K562 (cell line): ENCODE results near the gene DAPP1.

ENCODE experiments used
- BRCA1 ChIP-seq, 2 experiments: fragments of 450-650 bp in 1 of 2; sonication (generic) in 1 of 2; formaldehyde crosslinking in 1 of 2; IDR thresholded peaks; 2 replicates each; pipeline versions ENCODE4 v1.5.0 to v1.6.1; 2017 to 2020; ENCODE audit warnings: mild to moderate bottlenecking in 1 of 2, missing genetic modification reagents in 1 of 2
- CBFA2T3 ChIP-seq: fragments of 450-650 bp; IDR thresholded peaks from 2 replicates; pipeline ENCODE4 v1.6.1; 2017
- EP300 ChIP-seq: IDR thresholded peaks from 2 replicates; pipeline ENCODE4 v1.6.1; 2012; ENCODE audit warnings: low read length, improper control_type of control experiment
- HOXB6 ChIP-seq: fragments of 250-450 bp; sonication (Bioruptor Pico); IDR thresholded peaks from 2 replicates; pipeline ENCODE4 v1.5.1; 2022; ENCODE audit warnings: mild to moderate bottlenecking, borderline replicate concordance
- NFYB ChIP-seq: IDR thresholded peaks from 2 replicates; pipeline ENCODE4 v1.6.1; 2011; ENCODE audit warnings: mild to moderate bottlenecking, moderate library complexity; ENCODE audit not compliant: insufficient read length; ENCODE audit errors: extremely low read depth
- RNF2 ChIP-seq: sonication (generic); IDR thresholded peaks from 2 replicates; pipeline ENCODE4 v1.6.1; 2016
- TEAD4 ChIP-seq, 2 experiments: sonication (generic) in 1 of 2; formaldehyde crosslinking in 1 of 2; IDR thresholded peaks; 2 replicates each; pipeline versions ENCODE4 v1.6.1 to v1.8.0; 2012 to 2022; ENCODE audit warnings: borderline replicate concordance in 1 of 2, inconsistent platforms in 1 of 2, low read length in 1 of 2, mild to moderate bottlenecking in 1 of 2, missing genetic modification reagents in 1 of 2
- TOE1 ChIP-seq, 2 experiments: fragments of 450-650 bp in 1 of 2; sonication (generic) in 1 of 2; formaldehyde crosslinking in 1 of 2; IDR thresholded peaks; 2 replicates each; pipeline versions ENCODE4 v1.7.1 to v1.8.0; 2016 to 2022; ENCODE audit warnings: borderline replicate concordance in 2 of 2, mild to moderate bottlenecking in 2 of 2, antibody characterized with exemption in 1 of 2, inconsistent platforms in 1 of 2, low read depth in 1 of 2, missing genetic modification reagents in 1 of 2, moderate library complexity in 1 of 2
- ZNF12 ChIP-seq: sonication (generic); formaldehyde crosslinking; IDR thresholded peaks from 2 replicates; pipeline ENCODE4 v1.4.0; 2020; ENCODE audit warnings: mild to moderate bottlenecking, missing genetic modification reagents
- ZNF274 ChIP-seq: IDR thresholded peaks from 2 replicates; pipeline ENCODE4 v1.6.1; 2011; ENCODE audit warnings: low read depth, mild to moderate bottlenecking, low read length, moderate library complexity, borderline replicate concordance
- TF ChIP-seq, protein P1 (sequence below), 3 experiments: IDR thresholded peaks in 2 of 3; conservative IDR thresholded peaks in 1 of 3; 2 replicates each; pipeline ENCODE4 v1.5.1; 2011 to 2012; ENCODE audit warnings: low read length in 3 of 3, mild to moderate bottlenecking in 3 of 3, control low read depth in 2 of 3, improper control_type of control experiment in 1 of 3, inconsistent platforms in 1 of 3, low read depth in 1 of 3, mixed read lengths in 1 of 3, moderate library complexity in 1 of 3; ENCODE audit not compliant: insufficient read depth in 2 of 3
- TF ChIP-seq, protein P2 (sequence below): sonication (generic); formaldehyde crosslinking; IDR thresholded peaks from 2 replicates; pipeline ENCODE4 v1.8.1; 2022; ENCODE audit warnings: missing genetic modification reagents
- TF ChIP-seq, protein P3 (sequence below): fragments of 250-450 bp; sonication (Bioruptor Pico); IDR thresholded peaks from 2 replicates; pipeline ENCODE4 v1.4.0; 2020; ENCODE audit warnings: borderline replicate concordance

DNA sequence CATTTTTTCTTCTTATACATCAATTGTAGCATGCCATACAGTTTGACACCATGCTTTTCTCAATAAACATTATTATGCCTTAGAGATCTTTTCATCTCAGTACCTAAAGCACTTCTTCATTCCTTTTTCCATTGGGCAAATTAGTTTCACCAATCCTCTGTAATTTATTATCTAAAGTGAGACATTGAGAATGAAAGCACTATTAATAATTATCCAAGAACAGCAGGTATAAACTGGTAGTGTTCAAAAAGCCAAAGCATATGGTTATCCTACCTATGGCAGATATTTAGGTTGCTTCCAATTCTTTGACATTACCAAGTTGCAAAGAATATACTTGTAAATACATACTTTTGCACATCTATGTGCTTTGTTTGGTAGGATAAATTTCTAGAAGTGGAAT, 62.0 kb downstream of the DAPP1 start:
- TF ChIP-seq HOXB6 = no peak
- TF ChIP-seq TOE1 (IDR thresholded peaks at IDR 0.05; ENCODE audit: borderline replicate concordance) = no peak
- no peak for TF ChIP-seq TOE1 (CRISPR knock-in tag; IDR thresholded peaks at IDR 0.05; ENCODE audit: borderline replicate concordance, low read depth)
- TF ChIP-seq, protein P1, sequence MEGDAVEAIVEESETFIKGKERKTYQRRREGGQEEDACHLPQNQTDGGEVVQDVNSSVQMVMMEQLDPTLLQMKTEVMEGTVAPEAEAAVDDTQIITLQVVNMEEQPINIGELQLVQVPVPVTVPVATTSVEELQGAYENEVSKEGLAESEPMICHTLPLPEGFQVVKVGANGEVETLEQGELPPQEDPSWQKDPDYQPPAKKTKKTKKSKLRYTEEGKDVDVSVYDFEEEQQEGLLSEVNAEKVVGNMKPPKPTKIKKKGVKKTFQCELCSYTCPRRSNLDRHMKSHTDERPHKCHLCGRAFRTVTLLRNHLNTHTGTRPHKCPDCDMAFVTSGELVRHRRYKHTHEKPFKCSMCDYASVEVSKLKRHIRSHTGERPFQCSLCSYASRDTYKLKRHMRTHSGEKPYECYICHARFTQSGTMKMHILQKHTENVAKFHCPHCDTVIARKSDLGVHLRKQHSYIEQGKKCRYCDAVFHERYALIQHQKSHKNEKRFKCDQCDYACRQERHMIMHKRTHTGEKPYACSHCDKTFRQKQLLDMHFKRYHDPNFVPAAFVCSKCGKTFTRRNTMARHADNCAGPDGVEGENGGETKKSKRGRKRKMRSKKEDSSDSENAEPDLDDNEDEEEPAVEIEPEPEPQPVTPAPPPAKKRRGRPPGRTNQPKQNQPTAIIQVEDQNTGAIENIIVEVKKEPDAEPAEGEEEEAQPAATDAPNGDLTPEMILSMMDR (IDR thresholded peaks at IDR 0.05 in 2 of 3, conservative IDR thresholded peaks at IDR 0.05 in 1 of 3; ENCODE audit: insufficient read depth in 2 of 3, low read depth in 1 of 3, low read length in 3 of 3) = no peak
- TF ChIP-seq, protein P2, sequence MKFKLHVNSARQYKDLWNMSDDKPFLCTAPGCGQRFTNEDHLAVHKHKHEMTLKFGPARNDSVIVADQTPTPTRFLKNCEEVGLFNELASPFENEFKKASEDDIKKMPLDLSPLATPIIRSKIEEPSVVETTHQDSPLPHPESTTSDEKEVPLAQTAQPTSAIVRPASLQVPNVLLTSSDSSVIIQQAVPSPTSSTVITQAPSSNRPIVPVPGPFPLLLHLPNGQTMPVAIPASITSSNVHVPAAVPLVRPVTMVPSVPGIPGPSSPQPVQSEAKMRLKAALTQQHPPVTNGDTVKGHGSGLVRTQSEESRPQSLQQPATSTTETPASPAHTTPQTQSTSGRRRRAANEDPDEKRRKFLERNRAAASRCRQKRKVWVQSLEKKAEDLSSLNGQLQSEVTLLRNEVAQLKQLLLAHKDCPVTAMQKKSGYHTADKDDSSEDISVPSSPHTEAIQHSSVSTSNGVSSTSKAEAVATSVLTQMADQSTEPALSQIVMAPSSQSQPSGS = no peak
- TF ChIP-seq, protein P3, sequence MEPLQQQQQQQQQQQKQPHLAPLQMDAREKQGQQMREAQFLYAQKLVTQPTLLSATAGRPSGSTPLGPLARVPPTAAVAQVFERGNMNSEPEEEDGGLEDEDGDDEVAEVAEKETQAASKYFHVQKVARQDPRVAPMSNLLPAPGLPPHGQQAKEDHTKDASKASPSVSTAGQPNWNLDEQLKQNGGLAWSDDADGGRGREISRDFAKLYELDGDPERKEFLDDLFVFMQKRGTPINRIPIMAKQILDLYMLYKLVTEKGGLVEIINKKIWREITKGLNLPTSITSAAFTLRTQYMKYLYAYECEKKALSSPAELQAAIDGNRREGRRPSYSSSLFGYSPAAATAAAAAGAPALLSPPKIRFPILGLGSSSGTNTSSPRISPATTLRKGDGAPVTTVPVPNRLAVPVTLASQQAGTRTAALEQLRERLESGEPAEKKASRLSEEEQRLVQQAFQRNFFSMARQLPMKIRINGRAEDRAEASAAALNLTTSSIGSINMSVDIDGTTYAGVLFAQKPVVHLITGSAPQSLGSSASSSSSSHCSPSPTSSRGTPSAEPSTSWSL = no peak
- TF ChIP-seq NFYB = no peak
- no peak for TF ChIP-seq ZNF12 (CRISPR knock-in tag)
- TF ChIP-seq CBFA2T3 = no peak
- TF ChIP-seq EP300 = no peak
- no peak for TF ChIP-seq RNF2
- no peak for TF ChIP-seq ZNF274
- no peak for TF ChIP-seq TEAD4 (IDR thresholded peaks at IDR 0.05; ENCODE audit: low read length)
- TF ChIP-seq TEAD4 (CRISPR knock-in tag; IDR thresholded peaks at IDR 0.05; ENCODE audit: borderline replicate concordance) = no peak
- no peak for TF ChIP-seq BRCA1 (IDR thresholded peaks at IDR 0.05)
- no peak for TF ChIP-seq BRCA1 (CRISPR knock-in tag; IDR thresholded peaks at IDR 0.05)
